Stimulated activated CD4-positive, alpha-beta T cell treated with anti-CD3 and anti-CD28 coated beads, TNF-alpha, amount 100 ng/mL, for 48 hours (primary cell): ENCODE results near the gene ELOVL7.
"Not testable (repeated sequence)": the region's sequence is repeated elsewhere in the genome, so short reads cannot be mapped to it uniquely, and the experiment has no call there.

Source experiments
- DNase-seq, 3 donors: peaks; one replicate each; pipeline ENCODE4 v3.0.0-alpha.2; 2020; ENCODE audit warnings: low read depth in 3 of 3

Gene ELOVL7

DNA sequence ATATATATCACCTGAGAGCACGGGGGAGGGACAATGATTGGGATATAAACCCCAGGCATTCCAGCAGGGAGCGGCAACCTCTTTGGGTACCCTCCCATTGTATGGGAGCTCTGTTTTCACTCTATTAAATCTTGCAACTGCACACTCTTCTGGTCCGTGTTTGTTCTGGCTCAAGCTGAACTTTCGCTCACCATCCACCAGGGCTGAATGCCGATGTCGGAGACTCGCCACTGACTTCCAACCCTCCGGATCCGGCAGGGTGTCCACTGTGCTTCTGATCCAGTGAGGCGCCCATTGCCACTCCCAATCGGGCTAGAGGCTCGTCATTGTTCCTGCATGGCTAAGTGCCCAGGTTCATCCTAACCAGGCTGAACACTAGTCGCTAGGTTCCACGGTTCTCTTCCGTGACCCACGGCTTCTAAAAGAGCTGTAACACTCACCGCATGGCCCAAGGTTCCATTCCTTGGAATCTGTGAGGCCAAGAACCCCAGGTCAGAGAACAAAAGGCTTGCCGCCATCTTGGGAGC, 48.6 kb downstream of the ELOVL7 start:
- DNase-seq, result not testable (repeated sequence)

DNA sequence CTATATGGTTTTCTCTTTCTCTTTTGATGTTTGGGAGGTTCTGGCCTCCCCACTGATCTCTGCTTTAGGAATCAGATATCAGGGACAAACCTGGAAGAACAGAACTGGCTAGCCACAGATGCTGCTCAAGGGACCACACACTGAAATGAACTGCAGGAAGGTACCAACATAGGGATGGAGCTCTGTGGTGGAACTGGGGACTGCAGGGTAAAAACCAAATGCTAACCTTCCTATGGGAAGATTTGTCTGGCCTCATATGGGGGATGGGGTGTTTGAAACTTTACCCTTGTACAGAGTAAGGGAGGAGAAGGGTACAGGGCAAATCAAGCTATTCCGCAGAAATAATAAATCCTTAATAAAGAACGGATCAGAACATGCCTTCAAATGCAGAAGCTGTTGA, 49.4 kb downstream of the ELOVL7 start:
- DNase-seq, result no peak

GRCh38 chr5:60792438-60792837, 51.6 kb downstream of the ELOVL7 start:
- DNase-seq, result no peak

DNA sequence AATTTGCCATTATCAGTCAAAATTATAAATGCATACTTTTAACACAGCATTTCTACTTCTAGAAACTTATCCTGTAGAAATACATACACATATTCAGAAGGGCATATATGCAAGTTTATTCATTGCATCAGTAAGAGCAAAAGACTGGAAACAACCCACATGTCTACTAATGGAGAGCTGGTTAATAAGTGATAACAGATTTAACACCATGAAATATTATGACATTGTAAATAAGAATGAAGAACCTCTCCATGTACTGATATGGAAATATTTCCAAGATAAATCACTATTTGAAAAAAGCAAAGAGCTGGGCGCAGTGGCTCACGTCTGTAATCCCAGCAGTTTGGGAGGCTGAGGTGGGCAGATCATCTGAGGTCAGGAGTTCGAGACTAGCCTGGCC, 54.5 kb downstream of the ELOVL7 start:
- no peak for DNase-seq

DNA sequence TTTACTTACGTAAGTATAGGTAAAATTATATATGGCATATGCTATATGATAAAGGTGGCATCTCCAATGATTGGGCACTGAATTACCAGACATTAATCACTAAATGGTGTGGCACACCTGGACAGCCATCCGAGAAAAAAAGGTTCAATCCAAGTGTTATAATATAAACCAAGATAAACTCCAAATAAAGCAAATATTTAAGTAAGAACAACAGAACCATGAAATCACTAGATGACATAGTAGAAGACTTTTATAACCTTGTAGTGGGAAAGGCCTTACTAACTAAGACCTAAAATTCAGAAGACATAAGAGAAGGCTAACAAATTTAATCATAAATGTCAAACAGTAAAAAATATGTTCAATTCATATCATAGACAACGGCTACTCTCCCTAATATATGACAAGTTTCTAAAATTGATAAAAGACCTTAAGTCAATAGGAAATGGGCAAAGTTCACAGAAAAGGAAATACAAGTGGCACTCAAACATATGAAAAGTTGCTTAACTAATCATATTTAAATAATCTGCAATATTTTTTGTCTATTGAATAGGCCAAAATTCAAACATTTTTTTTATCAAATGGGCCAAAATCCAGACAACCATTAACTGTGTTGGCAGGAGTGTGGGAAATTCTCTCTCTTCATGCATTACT, 55.1 kb downstream of the ELOVL7 start:
- no peak for DNase-seq

DNA sequence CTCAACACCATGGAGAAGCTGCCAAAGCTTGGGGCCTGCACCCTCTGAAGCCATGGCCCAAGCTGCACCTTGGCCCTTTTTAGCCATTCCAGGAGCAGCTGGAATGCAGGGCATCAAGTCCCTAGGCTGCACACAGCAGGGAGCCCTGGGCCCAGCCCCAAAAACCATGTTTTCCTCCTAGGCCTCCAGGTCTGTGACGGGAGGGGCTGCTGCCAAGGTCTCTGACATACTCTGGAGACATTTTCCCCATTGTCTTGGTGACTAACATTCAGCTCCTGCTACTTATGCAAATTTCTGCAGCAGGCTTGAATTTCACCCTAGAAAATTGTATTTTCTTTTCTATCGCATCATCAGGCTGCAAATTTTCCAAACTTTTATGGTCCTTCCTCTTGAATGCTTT, 64.6 kb downstream of the ELOVL7 start:
- no peak for DNase-seq

GRCh38 chr5:60776343-60776742, 67.7 kb downstream of the ELOVL7 start:
- no peak for DNase-seq

DNA sequence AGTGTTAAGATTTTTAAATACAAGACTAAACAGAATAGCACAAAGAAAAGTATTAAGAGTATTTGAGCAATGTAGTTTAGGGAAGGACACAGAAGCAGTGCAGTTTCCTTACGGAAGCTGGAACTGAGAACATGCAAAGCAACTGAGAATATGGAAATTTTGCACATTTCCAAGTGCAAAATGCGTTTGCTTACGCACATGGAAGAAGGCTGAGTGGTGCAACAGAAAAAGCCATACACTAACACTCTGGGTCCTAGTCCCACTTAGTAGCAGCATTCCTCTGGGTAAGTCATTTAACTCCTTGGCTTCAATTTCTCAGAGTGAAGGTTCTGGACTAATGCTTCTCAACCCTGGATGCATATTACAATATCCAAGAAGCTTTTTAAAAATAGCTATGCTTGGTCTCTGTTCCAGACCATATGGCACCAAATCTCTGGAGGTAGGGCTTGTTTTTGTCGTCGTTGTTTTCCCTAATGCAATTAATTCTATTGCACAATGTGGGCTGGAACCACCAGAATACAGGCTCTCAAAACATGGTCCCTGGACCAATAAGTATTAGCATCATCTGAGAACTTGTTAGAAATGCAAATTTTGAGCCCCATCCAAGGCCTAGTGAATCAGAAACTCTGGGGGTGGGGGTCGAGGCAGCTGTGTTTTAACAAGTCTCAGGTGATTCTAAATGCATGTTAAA, 78.9 kb downstream of the ELOVL7 start:
- DNase-seq, result no peak

- DNase-seq, result no peak
These were observed 81.0 kb downstream of the ELOVL7 start for GRCh38 chr5:60763061-60763460.

GRCh38 chr5:60754495-60754894, 89.6 kb downstream of the ELOVL7 start:
- DNase-seq, result no peak

DNA sequence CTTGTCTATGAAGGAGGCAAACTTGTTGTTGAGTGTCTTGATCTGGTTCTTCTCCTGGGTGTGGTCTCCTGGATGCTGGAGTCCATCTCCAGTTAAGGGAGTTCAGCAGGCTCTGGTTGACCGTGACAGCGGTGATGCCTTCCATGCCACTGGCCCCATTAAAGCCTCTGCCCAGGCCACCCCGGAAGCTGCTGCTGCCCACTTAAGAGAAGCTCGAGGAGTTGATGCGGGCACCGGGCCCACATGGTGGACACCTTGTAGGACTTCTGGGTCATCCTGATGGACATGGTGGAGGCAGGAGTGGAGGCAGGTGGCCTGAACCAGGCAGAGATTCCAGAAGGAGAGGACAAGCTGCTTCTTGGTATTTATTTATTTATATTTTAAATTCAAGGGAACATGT, 99.4 kb downstream of the ELOVL7 start:
- DNase-seq, result no peak

DNA sequence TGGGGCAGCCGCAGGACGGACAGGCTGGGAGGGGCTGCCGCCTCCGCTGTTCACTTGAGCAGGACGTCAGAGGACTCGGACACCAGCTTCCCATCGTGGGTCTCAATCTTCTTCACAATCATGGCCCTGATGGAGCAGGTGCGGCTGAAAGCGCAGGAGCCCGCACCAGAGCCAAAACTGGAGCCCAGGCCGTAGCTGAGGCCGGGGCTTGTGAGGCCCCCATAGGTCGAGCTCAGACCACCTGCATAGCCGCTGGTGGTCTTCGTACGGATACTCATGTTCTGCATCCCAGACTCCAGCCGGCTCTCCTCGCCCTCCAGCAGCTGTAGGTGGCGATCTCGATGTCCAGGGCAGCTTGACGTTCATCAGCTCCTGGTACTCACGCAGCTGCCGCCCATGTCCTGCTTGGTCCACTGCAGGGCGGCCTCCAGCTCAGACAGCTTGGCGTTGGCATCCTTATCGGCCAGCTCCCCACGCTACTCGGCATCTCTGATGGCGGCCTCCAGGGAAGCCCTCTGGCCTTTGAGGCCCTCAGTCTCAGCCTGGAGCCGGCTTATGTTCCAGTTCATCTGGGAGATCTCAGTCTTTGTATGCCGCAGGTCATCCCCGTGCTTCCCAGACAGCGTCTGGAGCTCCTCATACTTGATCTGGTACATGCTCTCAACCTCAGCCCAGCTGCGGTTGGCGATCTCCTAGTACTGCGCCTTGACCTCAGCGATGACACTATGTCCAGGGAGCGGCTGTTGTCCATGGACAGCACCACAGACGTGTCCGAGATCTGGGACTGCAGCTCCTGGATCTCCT, 100.4 kb downstream of the ELOVL7 start:
- DNase-seq, result no peak

DNA sequence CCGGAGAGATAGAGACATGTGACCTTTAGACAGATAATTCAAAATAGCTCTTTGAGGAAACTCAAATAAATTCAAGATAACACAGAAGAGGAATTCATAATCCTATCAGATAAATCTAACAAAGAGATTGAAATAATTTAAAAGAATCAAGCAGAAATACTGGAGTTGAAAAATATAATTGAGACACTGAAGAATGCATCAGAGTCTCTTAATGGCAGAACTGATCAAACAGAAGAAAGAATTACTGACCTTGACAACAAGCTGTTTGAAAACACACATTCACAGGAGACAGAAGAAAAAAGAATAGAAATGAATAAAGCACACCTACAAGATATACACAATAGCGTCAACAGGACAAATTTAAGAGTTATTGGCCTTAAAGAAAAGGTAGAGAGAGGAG, 103.7 kb downstream of the ELOVL7 start:
- no peak for DNase-seq

DNA sequence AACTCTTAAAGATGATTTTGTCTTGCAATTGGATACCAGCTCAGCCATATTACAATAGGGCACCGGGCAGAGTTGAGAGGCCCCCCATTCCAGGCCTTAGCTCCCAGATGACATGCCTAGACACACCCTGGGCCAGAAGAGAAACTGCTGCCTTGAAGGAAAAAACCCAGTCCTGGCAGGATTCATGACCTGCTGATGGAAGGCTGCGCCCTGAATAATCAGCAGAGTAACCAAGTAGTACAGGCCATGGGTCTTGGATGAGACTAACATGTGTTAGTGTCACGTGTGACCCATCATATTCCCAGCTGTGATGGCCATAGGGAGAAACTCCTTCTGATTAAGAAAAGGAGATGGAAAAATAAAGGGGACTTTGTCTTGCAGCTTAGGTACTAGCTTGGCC, 105.1 kb downstream of the ELOVL7 start:
- no peak for DNase-seq

GRCh38 chr5:60738461-60738860, 105.6 kb downstream of the ELOVL7 start:
- DNase-seq, result no peak

DNA sequence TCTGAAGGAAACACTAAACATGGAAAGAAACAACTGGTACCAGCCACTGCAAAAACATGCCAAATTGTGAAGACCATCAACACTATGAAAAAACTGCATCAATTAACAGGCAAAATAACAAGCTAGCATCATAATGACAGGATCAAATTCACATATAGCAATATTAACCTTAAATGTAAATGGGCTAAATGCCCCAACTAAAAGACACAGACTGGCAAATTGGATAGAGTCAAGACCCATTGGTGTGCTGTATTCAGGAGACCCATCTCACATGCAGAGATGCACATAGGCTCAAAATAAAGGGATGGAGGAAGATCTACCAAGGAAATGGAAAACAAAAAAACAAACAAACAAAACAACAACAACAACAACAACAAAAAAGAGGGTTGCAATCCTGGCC, 113.2 kb downstream of the ELOVL7 start:
- DNase-seq, result not testable (repeated sequence)

- DNase-seq, result no peak
These were observed 116.9 kb downstream of the ELOVL7 start for GRCh38 chr5:60727033-60727679.

GRCh38 chr5:60724126-60724525, 119.9 kb downstream of the ELOVL7 start:
- no peak for DNase-seq

- DNase-seq, result no peak
These were observed 121.7 kb downstream of the ELOVL7 start for GRCh38 chr5:60722416-60722815.

DNA sequence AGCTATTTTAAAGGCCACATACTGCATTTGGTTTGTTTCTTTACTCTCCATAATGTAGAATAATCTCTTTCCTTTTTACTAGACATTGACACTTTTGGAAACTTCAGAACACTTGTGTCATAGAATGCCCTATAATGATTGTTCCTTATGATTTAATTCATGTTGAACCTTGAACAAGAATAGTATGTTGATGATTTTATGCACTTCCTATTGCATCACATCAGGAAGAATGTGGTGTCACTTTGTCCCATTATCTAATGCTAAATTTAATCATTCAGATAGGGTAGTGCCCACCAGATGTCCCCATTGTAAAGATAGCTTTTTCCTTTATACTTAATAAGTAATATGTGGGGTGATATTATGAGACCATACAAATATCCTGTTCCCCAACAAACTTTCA, 124.7 kb downstream of the ELOVL7 start:
- no peak for DNase-seq

DNA sequence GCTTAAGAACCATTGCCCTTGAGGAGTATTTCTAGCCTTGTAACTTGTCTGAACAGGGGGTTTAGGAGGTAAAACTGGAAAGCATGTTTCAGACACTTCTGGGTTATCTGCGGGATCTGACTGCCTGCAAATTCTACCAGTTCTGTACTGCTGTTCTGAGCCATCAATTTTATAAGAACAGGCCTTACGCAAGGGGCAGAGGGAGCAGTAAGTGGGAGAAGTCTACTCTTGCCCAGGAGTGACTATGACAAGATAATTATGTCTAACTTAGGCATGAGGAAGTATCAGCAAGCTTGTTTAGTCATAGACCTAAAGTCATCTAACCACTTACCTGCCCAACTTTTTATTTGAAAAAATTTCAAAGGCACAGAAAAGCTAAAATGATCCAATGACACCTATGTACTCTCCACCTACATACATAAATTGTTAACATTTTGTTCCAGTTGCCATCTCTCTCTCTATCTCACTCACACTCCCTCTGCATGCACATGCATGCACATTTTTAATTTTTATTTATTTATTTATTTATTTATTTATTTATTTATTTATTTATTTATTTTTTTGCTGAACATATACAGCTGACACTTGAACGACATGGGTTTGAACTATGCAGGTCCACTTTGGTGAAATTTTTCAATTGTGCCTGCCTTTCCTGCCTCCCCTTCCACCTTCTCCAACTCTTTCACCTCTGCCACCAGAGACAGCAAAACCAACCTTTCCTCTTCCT, 125.7 kb downstream of the ELOVL7 start:
- no peak for DNase-seq
